Esophagus muscularis mucosa (tissue), 4 donors: Measurements from ENCODE around the gene RPGRIP1L.

ENCODE experiments used
- CTCF ChIP-seq, 3 experiments: fragments of 200-600 bp in 2 of 3; fragments of 450-650 bp in 1 of 3; sonication (generic) in 2 of 3; IDR thresholded peaks; one replicate each; pipeline ENCODE4 v1.5.1; 2017 to 2019; ENCODE audit warnings: antibody characterized with exemption in 3 of 3, mild to moderate bottlenecking in 2 of 3, moderate library complexity in 1 of 3
- EP300 ChIP-seq: sonication (generic); formaldehyde crosslinking; IDR thresholded peaks from one replicate; pipeline ENCODE4 v1.6.1; 2017; ENCODE audit warnings: antibody characterized with exemption
- POLR2A ChIP-seq: fragments of 450-650 bp; IDR thresholded peaks from one replicate; pipeline ENCODE4 v1.6.1; 2017; ENCODE audit warnings: antibody characterized with exemption, moderate library complexity, mild to moderate bottlenecking, low read depth
- POLR2AphosphoS5 ChIP-seq, 2 donors: sonication (generic); formaldehyde crosslinking; IDR thresholded peaks; one replicate each; pipeline ENCODE4 v1.6.1; 2017; ENCODE audit warnings: antibody characterized with exemption in 2 of 2

GRCh38 chr16:53708490-53708889, 4.8 kb upstream of the RPGRIP1L start:
- TF ChIP-seq CTCF (IDR thresholded peaks at IDR 0.05) (no peak), POLR2A (no peak), POLR2AphosphoS5 (IDR thresholded peaks at IDR 0.05) (no peak), EP300 (no peak)
